H9 (cell line): ENCODE results near the gene C16orf86. TPM values are rescaled to one million over a fixed set of nuclear protein-coding genes. Genes with fewer than 3 reads are reported as not detected.

Source experiments
- DNase-seq: peaks from one replicate; pipeline ENCODE4 v3.0.0-alpha.2; 2017
- H2AFZ ChIP-seq: one replicate; pipeline ENCODE4 v1.6.1; 2013; ENCODE audit warnings: mild to moderate bottlenecking, low read length, control low read depth, moderate library complexity
- H2AK5ac ChIP-seq: 2 replicates; pipeline ENCODE4 v1.6.1; 2013; ENCODE audit warnings: low read length, control low read depth, mixed read lengths; ENCODE audit not compliant: insufficient read length
- H2BK120ac ChIP-seq: one replicate; pipeline ENCODE4 v1.6.1; 2013; ENCODE audit warnings: low read depth, mild to moderate bottlenecking, low read length, control low read depth, inconsistent platforms; ENCODE audit not compliant: poor library complexity, severe bottlenecking
- H2BK12ac ChIP-seq: 2 replicates; pipeline ENCODE4 v1.6.1; 2013; ENCODE audit warnings: low read length, control low read depth, mixed read lengths, low read depth; ENCODE audit not compliant: insufficient read length
- H2BK15ac ChIP-seq: 2 replicates; pipeline ENCODE4 v1.6.1; 2013; ENCODE audit warnings: low read depth, low read length, control low read depth
- H2BK20ac ChIP-seq: one replicate; pipeline ENCODE4 v1.6.1; 2013; ENCODE audit warnings: low read depth, mild to moderate bottlenecking, low read length, control low read depth, inconsistent platforms; ENCODE audit not compliant: poor library complexity, severe bottlenecking
- H2BK5ac ChIP-seq: 2 replicates; pipeline ENCODE4 v1.6.1; 2013; ENCODE audit warnings: low read length, control low read depth, mixed read lengths; ENCODE audit not compliant: insufficient read length
- H3K14ac ChIP-seq: 2 replicates; pipeline ENCODE4 v1.6.1; 2013; ENCODE audit warnings: low read length, control low read depth; ENCODE audit not compliant: insufficient read depth
- H3K18ac ChIP-seq: 2 replicates; pipeline ENCODE4 v1.6.1; 2013; ENCODE audit warnings: low read depth, mild to moderate bottlenecking, mixed read lengths, low read length, control low read depth; ENCODE audit not compliant: insufficient read length
- H3K23ac ChIP-seq: 2 replicates; pipeline ENCODE4 v1.6.1; 2013; ENCODE audit warnings: low read length, control low read depth, mixed read lengths, low read depth; ENCODE audit not compliant: insufficient read length
- H3K23me2 ChIP-seq: 2 replicates; pipeline ENCODE4 v1.6.1; 2013; ENCODE audit warnings: low read depth, mild to moderate bottlenecking, mixed read lengths, low read length, control low read depth; ENCODE audit not compliant: insufficient read length, poor library complexity, severe bottlenecking
- H3K27ac ChIP-seq: 2 replicates; pipeline ENCODE4 v1.5.1; 2013; ENCODE audit warnings: low read length, control low read depth, mixed read lengths, low read depth; ENCODE audit not compliant: insufficient read length
- H3K27me3 ChIP-seq: 2 replicates; pipeline ENCODE4 v1.6.1; 2013; ENCODE audit warnings: low read length, control low read depth, inconsistent platforms; ENCODE audit not compliant: insufficient read depth
- H3K4ac ChIP-seq: 2 replicates; pipeline ENCODE4 v1.6.1; 2013; ENCODE audit warnings: low read depth, mild to moderate bottlenecking, control low read depth, inconsistent platforms, low read length, moderate library complexity
- H3K4me1 ChIP-seq: 2 replicates; pipeline ENCODE4 v1.6.1; 2013; ENCODE audit warnings: low read length, control low read depth, inconsistent platforms; ENCODE audit not compliant: insufficient read depth
- H3K4me2 ChIP-seq: 2 replicates; pipeline ENCODE4 v1.6.1; 2013; ENCODE audit warnings: low read length, control low read depth, mixed read lengths; ENCODE audit not compliant: insufficient read length, insufficient read depth
- H3K56ac ChIP-seq: 2 replicates; pipeline ENCODE4 v1.6.1; 2013; ENCODE audit warnings: low read depth, mild to moderate bottlenecking, mixed read lengths, low read length, control low read depth; ENCODE audit not compliant: insufficient read length
- H3K79me1 ChIP-seq: 2 replicates; pipeline ENCODE4 v1.6.1; 2013; ENCODE audit warnings: low read depth, mild to moderate bottlenecking, moderate library complexity, low read length, control low read depth, inconsistent platforms; ENCODE audit not compliant: insufficient read depth, poor library complexity, severe bottlenecking
- H3K79me2 ChIP-seq: 2 replicates; pipeline ENCODE4 v1.6.1; 2013; ENCODE audit warnings: low read length, control low read depth, inconsistent platforms; ENCODE audit not compliant: insufficient read depth
- H3K9ac ChIP-seq: 2 replicates; pipeline ENCODE4 v1.6.1; 2013; ENCODE audit warnings: low read length, control low read depth, mixed read lengths; ENCODE audit not compliant: insufficient read length; ENCODE audit errors: extremely low read depth
- H3K9me3 ChIP-seq: one replicate; pipeline ENCODE4 v1.6.1; 2013; ENCODE audit warnings: low read depth, low read length, inconsistent platforms; ENCODE audit not compliant: control insufficient read depth
- H3T11ph ChIP-seq: one replicate; pipeline ENCODE4 v1.6.1; 2013; ENCODE audit warnings: mild to moderate bottlenecking, low read length, control low read depth, inconsistent platforms
- H4K20me1 ChIP-seq: one replicate; pipeline ENCODE4 v1.6.1; 2013; ENCODE audit not compliant: control insufficient read depth, insufficient read length, insufficient read depth
- H4K5ac ChIP-seq: 2 replicates; pipeline ENCODE4 v1.6.1; 2013; ENCODE audit warnings: low read depth, mild to moderate bottlenecking, mixed read lengths, low read length, control low read depth; ENCODE audit not compliant: insufficient read length
- H4K8ac ChIP-seq: replicated peaks from 2 replicates; pipeline ENCODE4 v1.6.1; 2013; ENCODE audit warnings: low read length, control low read depth, mixed read lengths, low read depth; ENCODE audit not compliant: insufficient read length
- H4K91ac ChIP-seq: 2 replicates; pipeline ENCODE4 v1.6.1; 2013; ENCODE audit warnings: low read depth, mild to moderate bottlenecking, moderate library complexity, mixed read lengths, low read length, control low read depth; ENCODE audit not compliant: insufficient read length
- H3K27ac Mint-ChIP-seq, 3 experiments: 2 replicates in 2 of 3; 3 replicates in 1 of 3; pipeline ENCODE4 v1.8.0; 2020 to 2021; ENCODE audit warnings: mixed read lengths in 3 of 3, mild to moderate bottlenecking in 1 of 3, moderate library complexity in 1 of 3
- H3K27me3 Mint-ChIP-seq: 2 replicates; pipeline ENCODE4 v1.8.0; 2021; ENCODE audit warnings: low read depth, mild to moderate bottlenecking, moderate library complexity, mixed read lengths
- H3K36me3 Mint-ChIP-seq, 3 experiments: 2 replicates in 2 of 3; 3 replicates in 1 of 3; pipeline ENCODE4 v1.8.0; 2020 to 2021; ENCODE audit warnings: low read depth in 3 of 3, mixed read lengths in 3 of 3; ENCODE audit not compliant: insufficient read depth in 1 of 3
- H3K4me1 Mint-ChIP-seq, 2 experiments: 2 replicates each; pipeline ENCODE4 v1.8.0; 2020; ENCODE audit warnings: mixed read lengths in 2 of 2
- H3K4me3 Mint-ChIP-seq, 2 experiments: 2 replicates in 1 of 2; 3 replicates in 1 of 2; pipeline ENCODE4 v1.8.0; 2020 to 2021; ENCODE audit warnings: mild to moderate bottlenecking in 2 of 2, mixed read lengths in 2 of 2, moderate library complexity in 1 of 2
- H3K9me3 Mint-ChIP-seq, 2 experiments: 2 replicates in 1 of 2; 3 replicates in 1 of 2; pipeline ENCODE4 v1.8.0; 2020; ENCODE audit warnings: mild to moderate bottlenecking in 2 of 2, mixed read lengths in 2 of 2, moderate library complexity in 1 of 2
- CTCF ChIP-seq: fragments of 200-600 bp; sonication (generic); conservative IDR thresholded peaks from 3 replicates; pipeline ENCODE4 v1.8.0; 2021; ENCODE audit warnings: antibody characterized with exemption, mild to moderate bottlenecking
- WGBS: extraction: QIAGEN DNeasy Blood & Tissue Kit; methylation state at CpG from one replicate; pipeline ENCODE4 v1.1.7; 2013; ENCODE audit warnings: missing lambda C conversion rate, low lambda C conversion rate, mixed read lengths; ENCODE audit not compliant: insufficient read length; ENCODE audit errors: extremely low coverage; 5-methylcytosine and 5-hydroxymethylcytosine counted together
- total RNA-seq: library from RNA; stranded (reverse); gene quantifications from 2 replicates; pipeline ENCODE4 v1.2.1, GENCODE V29; 2021

The C16orf86 gene
- total RNA-seq, 1 experiment from 2014 or later = 1.5 TPM

- H3K23ac ChIP-seq = no peak overlapping the region
Observed at GRCh38 chr16:67703626-67704025, 37.0 kb downstream of the C16orf86 start.

More at GRCh38 chr16:67703626-67704025, 37.0 kb downstream of the C16orf86 start:
- Histone ChIP-seq H3K23me2 (no peaks in the 10 kb centered on the region), H2AK5ac (no peak overlapping the region), H3K79me2 (peaks cover 3% of the 10 kb centered on the region; the same call in 1 of the 2 replicates), H3K9me3 (no peaks in the 10 kb centered on the region), H3K18ac (no peak overlapping the region), H2BK5ac (no peak overlapping the region), H3K4me1 (no peaks in the 10 kb centered on the region), H2BK12ac (no peak overlapping the region), H4K20me1 (no peaks in the 10 kb centered on the region), H2AFZ (no peak overlapping the region), H3K4me2 (no peak overlapping the region), H2BK15ac (no peak overlapping the region), H2BK120ac (no peak overlapping the region), H4K8ac (no peak overlapping the region), H3K79me1 (peaks cover 6% of the 10 kb centered on the region), H4K91ac (no peak overlapping the region), H3K4ac (no peak overlapping the region), H4K5ac (no peak overlapping the region), H3K27ac (no peak overlapping the region), H3T11ph (no peak overlapping the region), H3K27me3 (no peaks in the 10 kb centered on the region), H2BK20ac (no peak overlapping the region), H3K56ac (no peak overlapping the region), H3K9ac (no peak overlapping the region), H3K14ac (no peak overlapping the region; the same call in 1 of the 2 replicates)
- Mint-ChIP-seq H3K4me3 (no peak overlapping the region), H3K27ac (no peak overlapping the region), H3K27me3 (no peaks in the 10 kb centered on the region), H3K9me3 (peaks cover 0 to 2% of the 10 kb centered on the region in 2 experiments; a peak in 2 of 5 replicates), H3K4me1 (peaks cover 4 to 7% of the 10 kb centered on the region in 2 experiments), H3K36me3 (peaks cover 0 to 4% (median 1%) of the 10 kb centered on the region in 3 experiments; a peak in 4 of 7 replicates)
- no peak for TF ChIP-seq CTCF
- DNase-seq = no peak
- no CpG with 5 or more reads among the region's 2 CpGs for WGBS
